ENCODE data around the gene ANKFN1.

ANKFN1 gene

DNA sequence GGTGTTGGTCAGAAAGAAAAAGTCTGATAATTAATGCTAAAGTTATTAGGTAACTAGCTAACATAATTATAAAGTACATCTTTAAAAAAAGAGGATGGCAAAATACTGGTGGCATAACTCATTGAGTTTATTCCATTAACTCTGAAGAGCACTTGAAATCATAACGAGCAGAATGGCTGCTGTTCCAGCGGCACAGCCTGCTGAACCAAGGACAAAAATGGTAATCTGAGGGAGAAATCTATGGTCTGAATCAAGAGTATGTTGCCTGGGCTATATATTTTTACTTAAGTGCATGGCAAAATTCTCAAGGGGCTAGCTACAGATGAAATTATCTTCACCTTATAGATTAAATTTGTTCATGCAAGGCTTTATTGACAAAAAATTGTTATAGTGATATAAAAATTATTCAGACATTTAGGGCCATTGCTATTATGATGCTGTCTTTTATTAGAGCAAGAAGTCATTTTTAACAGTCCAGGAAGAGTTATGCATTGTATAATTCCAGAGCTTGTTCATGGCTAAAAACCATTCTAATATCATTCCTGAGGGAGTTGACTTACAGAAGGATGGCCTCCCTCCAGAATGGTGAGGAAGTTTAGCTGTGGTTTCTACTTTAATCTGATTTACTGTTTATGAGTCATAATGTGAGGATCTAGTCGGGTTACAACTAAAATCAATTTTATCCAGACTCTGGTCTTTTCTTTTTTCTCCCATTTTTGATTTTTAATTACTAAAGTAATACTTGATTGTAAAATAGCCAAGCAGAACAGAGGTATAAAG lies 41.4 kb upstream of the ANKFN1 start:
- no peak overlapping the region for H3K4me3 ChIP-seq (replicated peaks; ENCODE audit: low read depth, low read length)
- TF ChIP-seq, protein P1, sequence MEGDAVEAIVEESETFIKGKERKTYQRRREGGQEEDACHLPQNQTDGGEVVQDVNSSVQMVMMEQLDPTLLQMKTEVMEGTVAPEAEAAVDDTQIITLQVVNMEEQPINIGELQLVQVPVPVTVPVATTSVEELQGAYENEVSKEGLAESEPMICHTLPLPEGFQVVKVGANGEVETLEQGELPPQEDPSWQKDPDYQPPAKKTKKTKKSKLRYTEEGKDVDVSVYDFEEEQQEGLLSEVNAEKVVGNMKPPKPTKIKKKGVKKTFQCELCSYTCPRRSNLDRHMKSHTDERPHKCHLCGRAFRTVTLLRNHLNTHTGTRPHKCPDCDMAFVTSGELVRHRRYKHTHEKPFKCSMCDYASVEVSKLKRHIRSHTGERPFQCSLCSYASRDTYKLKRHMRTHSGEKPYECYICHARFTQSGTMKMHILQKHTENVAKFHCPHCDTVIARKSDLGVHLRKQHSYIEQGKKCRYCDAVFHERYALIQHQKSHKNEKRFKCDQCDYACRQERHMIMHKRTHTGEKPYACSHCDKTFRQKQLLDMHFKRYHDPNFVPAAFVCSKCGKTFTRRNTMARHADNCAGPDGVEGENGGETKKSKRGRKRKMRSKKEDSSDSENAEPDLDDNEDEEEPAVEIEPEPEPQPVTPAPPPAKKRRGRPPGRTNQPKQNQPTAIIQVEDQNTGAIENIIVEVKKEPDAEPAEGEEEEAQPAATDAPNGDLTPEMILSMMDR (IDR thresholded peaks at IDR 0.05; ENCODE audit: insufficient read depth, low read length, poor library complexity, severe bottlenecking): no peak
- no peaks in the 10 kb centered on the region for H3K27me3 ChIP-seq (replicated peaks; ENCODE audit: control insufficient read depth, insufficient read depth, low read length)
- no peaks in the 10 kb centered on the region for H3K36me3 ChIP-seq (ENCODE audit: control insufficient read depth, insufficient read depth, low read length)
- DNase-seq (ENCODE audit: extremely low read depth, insufficient read length): no peak

DNA sequence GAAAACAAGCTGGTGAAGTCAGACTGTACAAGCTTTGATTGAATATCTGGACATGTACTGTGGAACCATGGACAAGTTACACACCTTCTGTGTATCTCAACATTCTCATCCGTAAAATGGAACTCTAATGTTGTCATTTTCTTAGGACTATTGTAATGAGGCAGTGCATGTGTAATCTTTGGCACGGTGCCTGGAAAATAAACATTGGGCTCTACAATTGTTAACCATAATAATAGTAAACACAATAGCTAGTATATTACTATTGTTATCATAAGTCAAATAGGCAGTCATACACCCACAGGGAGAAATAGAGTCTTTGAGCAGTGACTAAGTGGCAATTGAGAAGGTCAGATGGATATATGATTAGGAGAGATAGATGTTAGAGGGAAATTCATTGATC lies 39.8 kb upstream of the ANKFN1 start:
- H3K27me3 ChIP-seq (replicated peaks; ENCODE audit: control insufficient read depth, insufficient read depth, low read length): no peaks in the 10 kb centered on the region
- H3K36me3 ChIP-seq (ENCODE audit: control insufficient read depth, insufficient read depth, low read length): no peaks in the 10 kb centered on the region
- TF ChIP-seq, protein P1 (IDR thresholded peaks at IDR 0.05; ENCODE audit: insufficient read depth, low read length, poor library complexity, severe bottlenecking): no peak
- no peak for DNase-seq (ENCODE audit: extremely low read depth, insufficient read length)
- no peak overlapping the region for H3K4me3 ChIP-seq (replicated peaks; ENCODE audit: low read depth, low read length)

DNA sequence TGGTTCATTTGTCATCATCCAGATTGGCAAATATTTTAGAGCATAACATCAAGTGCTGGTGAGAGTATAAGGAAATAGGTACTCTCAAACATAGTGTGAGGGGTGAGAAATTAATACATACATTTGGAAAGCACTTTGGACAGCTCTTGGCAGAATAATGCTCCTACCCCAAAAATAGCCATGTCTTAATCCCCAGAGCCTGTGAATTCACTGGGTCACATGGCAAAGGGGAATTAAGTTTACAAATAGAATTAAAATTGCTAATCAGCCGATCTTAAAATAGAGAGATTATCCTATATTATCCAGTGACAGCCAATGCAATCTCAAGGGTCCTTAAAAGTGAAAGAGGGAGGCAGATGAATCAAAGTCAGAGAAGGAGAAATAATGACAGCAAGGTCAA lies 38.8 kb upstream of the ANKFN1 start:
- Histone ChIP-seq H3K36me3 (ENCODE audit: control insufficient read depth, insufficient read depth, low read length) (no peaks in the 10 kb centered on the region), H3K4me3 (replicated peaks; ENCODE audit: low read depth, low read length) (no peak overlapping the region), H3K27me3 (replicated peaks; ENCODE audit: control insufficient read depth, insufficient read depth, low read length) (no peaks in the 10 kb centered on the region)
- TF ChIP-seq, protein P1 (IDR thresholded peaks at IDR 0.05; ENCODE audit: insufficient read depth, low read length, poor library complexity, severe bottlenecking): no peak
- no peak for DNase-seq (ENCODE audit: extremely low read depth, insufficient read length)

DNA sequence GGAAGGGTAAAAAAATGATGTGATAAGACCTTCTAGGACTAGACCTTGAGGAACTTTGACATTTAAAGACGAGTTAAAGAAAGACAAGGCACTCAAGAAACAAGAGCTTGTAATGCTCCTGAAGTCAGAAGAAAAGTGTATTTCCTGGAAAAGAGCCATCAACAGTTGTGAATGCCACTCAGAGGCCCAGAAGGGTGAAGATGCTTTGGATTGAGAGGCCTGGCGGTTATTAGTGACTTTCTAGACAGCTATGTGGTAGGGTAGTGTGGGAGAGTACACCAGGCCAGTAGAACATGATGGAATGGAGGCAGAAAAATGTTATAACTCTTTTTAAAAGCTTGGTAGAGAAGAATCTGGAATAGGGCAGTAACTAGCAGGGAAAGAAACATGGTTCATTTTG lies 34.1 kb upstream of the ANKFN1 start:
- Histone ChIP-seq H3K27me3 (replicated peaks; ENCODE audit: control insufficient read depth, insufficient read depth, low read length) (no peaks in the 10 kb centered on the region; the same call in 1 of the 2 replicates), H3K36me3 (ENCODE audit: control insufficient read depth, insufficient read depth, low read length) (no peaks in the 10 kb centered on the region), H3K4me3 (replicated peaks; ENCODE audit: low read depth, low read length) (no peak overlapping the region)
- TF ChIP-seq, protein P1 (IDR thresholded peaks at IDR 0.05; ENCODE audit: insufficient read depth, low read length, poor library complexity, severe bottlenecking): no peak
- no peak for DNase-seq (ENCODE audit: extremely low read depth, insufficient read length)

DNA sequence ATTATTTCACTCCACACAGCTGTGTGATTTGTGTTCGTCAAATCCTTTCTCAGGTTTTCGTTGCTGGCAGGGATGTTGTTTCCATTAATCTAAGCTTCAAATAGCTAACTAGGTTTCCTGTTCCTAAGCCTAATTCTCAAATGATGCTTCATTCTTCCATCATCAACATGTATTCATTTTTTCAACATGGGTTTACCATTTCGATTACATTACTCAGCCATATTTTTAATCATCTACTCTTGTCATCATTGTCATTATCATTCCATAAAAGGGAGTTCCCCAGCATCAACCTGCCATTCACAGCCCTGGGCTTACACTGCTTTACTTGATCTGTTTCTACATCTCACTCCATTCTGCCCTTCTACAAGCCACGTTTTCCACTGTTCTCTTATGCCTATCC lies 33.3 kb upstream of the ANKFN1 start:
- Histone ChIP-seq H3K27me3 (replicated peaks; ENCODE audit: control insufficient read depth, insufficient read depth, low read length) (no peaks in the 10 kb centered on the region; the same call in 1 of the 2 replicates), H3K36me3 (ENCODE audit: control insufficient read depth, insufficient read depth, low read length) (no peaks in the 10 kb centered on the region), H3K4me3 (replicated peaks; ENCODE audit: low read depth, low read length) (no peak overlapping the region)
- TF ChIP-seq, protein P1 (IDR thresholded peaks at IDR 0.05; ENCODE audit: insufficient read depth, low read length, poor library complexity, severe bottlenecking): no peak
- DNase-seq (ENCODE audit: extremely low read depth, insufficient read length): no peak

All from GM06990 (cell line).